HUES6 (cell line): ENCODE results near the gene PRPF40A.

ENCODE experiments used
- H3K27ac ChIP-seq: 2 replicates; pipeline ENCODE4 v1.7.0; 2013; ENCODE audit warnings: low read depth, mild to moderate bottlenecking, low read length, inconsistent platforms
- H3K27me3 ChIP-seq: 2 replicates; pipeline ENCODE4 v1.6.1; 2013; ENCODE audit warnings: low read length; ENCODE audit not compliant: control insufficient read depth, insufficient read depth
- H3K36me3 ChIP-seq: 2 replicates; pipeline ENCODE4 v1.6.1; 2013; ENCODE audit warnings: low read length; ENCODE audit not compliant: control insufficient read depth, insufficient read depth
- H3K4me1 ChIP-seq: 2 replicates; pipeline ENCODE4 v1.6.1; 2013; ENCODE audit warnings: low read length; ENCODE audit not compliant: control insufficient read depth, insufficient read depth
- H3K4me3 ChIP-seq: 2 replicates; pipeline ENCODE4 v1.5.1; 2013; ENCODE audit warnings: low read depth, low read length
- H3K9ac ChIP-seq: one replicate; pipeline ENCODE4 v1.6.1; 2013; ENCODE audit warnings: mild to moderate bottlenecking, low read length
- H3K9me3 ChIP-seq: 2 replicates; pipeline ENCODE4 v1.6.1; 2013; ENCODE audit warnings: low read depth, low read length; ENCODE audit not compliant: control insufficient read depth, insufficient read depth

Gene PRPF40A

DNA sequence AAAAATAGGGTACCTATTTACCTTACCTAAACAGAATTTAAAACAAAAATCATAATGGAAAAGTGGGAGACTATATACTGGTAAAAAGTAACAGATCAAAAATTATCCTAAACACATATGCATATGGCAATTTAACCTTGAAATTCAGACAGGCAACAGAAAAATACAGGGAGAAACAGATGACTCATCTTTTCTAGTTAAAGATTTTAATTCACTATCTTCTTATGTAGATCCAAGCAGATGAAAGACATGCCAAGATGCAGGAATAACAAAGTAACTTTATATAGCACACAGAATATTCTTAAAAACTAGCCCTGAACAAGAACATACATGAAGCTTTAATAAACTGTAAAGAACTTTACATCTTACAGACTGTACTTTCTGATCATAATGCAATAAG is 30.9 kb downstream of the PRPF40A start:
- Histone ChIP-seq H3K27ac (no peak overlapping the region), H3K27me3 (no peaks in the 10 kb centered on the region), H3K4me1 (no peaks in the 10 kb centered on the region), H3K36me3 (peaks cover 69% of the 10 kb centered on the region), H3K9ac (no peak overlapping the region), H3K9me3 (no peaks in the 10 kb centered on the region; the same call in 1 of the 2 replicates), H3K4me3 (no peak overlapping the region)

DNA sequence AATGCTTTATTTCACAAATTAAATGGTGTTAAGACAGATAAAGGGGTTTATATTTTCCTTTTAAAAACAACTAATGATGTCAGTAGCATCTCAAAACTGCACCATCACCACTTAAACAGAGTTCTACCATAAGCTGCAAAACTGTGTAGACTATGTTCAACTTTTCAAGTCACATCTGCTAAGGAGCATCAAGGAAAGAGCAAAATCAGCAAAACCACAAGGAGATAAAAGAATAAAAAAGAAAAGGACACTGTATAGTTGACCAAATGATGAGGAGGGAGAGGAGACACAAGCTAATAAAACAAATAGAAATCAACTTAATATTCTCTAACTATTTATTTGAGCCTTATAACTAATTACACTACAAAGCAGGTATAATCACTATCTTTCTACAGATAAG is 33.9 kb downstream of the PRPF40A start:
- no peak overlapping the region for H3K4me3 ChIP-seq
- H3K27me3 ChIP-seq = no peaks in the 10 kb centered on the region
- H3K9ac ChIP-seq = no peak overlapping the region
- H3K27ac ChIP-seq = no peak overlapping the region
- H3K4me1 ChIP-seq = no peaks in the 10 kb centered on the region
- H3K36me3 ChIP-seq = peaks cover 81% of the 10 kb centered on the region
- no peaks in the 10 kb centered on the region; the same call in 1 of the 2 replicates for H3K9me3 ChIP-seq

DNA sequence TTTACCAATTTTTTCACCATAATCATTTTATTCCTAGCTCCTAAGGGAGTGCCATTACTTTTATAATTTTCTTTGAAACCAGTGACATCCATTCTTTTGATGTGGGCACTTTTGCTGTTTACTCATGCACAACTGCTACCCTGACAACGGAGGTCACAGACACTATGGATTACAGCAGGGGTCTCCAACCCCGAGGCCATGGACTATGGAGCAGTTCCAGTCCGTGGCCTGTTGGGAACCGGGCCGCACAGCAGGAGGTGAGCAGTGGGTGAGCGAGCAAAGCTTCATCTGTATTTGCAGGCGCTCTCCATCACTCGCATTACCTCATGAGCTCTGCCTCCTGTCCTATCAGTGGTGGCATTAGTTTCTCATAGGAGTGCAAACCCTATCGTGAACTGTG is 34.6 kb downstream of the PRPF40A start:
- peaks cover 82% of the 10 kb centered on the region for H3K36me3 ChIP-seq
- no peaks in the 10 kb centered on the region; the same call in 1 of the 2 replicates for H3K9me3 ChIP-seq
- no peak overlapping the region for H3K4me3 ChIP-seq
- no peak overlapping the region for H3K27ac ChIP-seq
- H3K4me1 ChIP-seq = no peaks in the 10 kb centered on the region
- no peak overlapping the region for H3K9ac ChIP-seq
- no peaks in the 10 kb centered on the region for H3K27me3 ChIP-seq

DNA sequence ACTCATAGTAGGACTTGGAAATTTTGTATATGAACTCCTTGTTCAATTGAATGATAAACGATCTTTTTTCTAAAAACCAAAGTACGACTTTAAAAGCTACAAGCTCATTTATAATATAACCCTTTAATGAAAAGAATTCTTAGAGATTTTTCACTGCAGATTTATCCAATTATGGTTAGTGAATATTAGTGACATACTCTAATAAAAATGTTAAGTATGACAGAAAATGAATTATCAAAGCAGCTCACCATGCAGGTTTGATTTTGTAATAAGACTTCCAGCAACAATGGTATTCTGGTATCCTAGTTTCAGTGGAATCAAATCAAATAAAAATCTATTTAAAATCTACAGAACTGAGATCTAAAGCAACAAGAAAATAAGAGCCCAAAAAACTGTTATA is 38.5 kb downstream of the PRPF40A start:
- H3K27ac ChIP-seq = no peak overlapping the region
- no peak overlapping the region for H3K9ac ChIP-seq
- H3K4me1 ChIP-seq = no peaks in the 10 kb centered on the region
- no peaks in the 10 kb centered on the region for H3K27me3 ChIP-seq
- no peaks in the 10 kb centered on the region; the same call in 1 of the 2 replicates for H3K9me3 ChIP-seq
- H3K36me3 ChIP-seq = peaks cover 95% of the 10 kb centered on the region
- no peak overlapping the region for H3K4me3 ChIP-seq

DNA sequence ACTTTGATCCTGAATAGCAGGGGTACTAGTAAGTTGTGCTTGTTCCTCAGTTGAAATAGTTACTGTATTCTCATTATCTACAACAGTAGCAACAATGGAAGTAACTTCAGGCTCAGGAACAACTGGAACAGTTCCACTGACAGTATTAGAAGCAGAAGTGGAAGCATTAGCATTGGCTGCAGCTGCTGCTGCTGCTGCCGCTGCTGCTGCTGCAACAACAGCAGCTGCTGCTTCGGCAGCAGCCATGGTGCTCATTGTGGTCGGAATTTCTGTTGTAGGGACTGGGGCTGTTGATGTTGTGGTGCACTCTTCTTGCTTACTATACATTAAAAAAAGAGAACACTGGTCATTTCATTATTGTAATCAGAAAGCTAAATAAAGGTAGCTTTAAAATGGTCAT is 40.8 kb downstream of the PRPF40A start:
- Histone ChIP-seq H3K4me3 (no peak overlapping the region), H3K36me3 (peaks cover 98% of the 10 kb centered on the region), H3K27ac (no peak overlapping the region), H3K9ac (no peak overlapping the region), H3K4me1 (no peaks in the 10 kb centered on the region), H3K27me3 (no peaks in the 10 kb centered on the region), H3K9me3 (no peaks in the 10 kb centered on the region)

DNA sequence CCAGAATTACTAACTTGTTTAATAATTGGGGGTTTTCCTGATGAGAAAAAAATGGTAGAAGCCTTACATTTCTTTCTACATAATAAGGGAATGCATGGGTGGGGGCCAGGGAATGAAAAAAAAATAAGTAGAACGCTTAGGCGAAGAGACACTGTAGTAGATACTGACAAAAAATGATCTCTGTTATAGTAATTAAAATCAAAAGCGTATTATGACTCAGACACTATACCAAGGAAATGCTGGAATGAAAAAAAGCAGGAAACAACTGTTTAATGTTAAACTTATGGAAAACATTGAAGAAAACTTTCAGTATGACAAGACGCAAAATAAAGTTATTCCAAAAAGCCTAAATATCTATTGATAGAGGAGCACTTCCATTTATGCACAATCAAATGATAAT is 42.9 kb downstream of the PRPF40A start:
- Histone ChIP-seq H3K27me3 (no peaks in the 10 kb centered on the region), H3K36me3 (peaks cover 100% of the 10 kb centered on the region), H3K27ac (no peak overlapping the region)

DNA sequence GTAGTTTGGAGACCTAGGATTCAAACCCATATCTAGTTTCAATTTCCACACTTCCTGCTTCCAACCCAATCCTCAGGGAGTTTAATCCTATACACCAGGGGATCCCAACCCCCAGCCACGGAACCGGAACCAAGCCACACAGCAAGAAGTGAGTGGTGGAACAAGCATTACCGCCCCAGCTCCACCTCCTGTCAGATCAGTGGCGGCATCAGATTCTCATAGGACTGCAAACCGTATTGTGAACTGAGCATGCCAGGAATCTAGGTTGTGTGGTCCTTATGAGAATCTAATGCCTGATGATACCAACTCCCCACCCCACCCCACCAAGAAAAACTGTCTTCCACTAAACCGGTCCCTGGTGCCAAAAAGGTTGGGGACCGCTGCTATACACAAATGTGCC is 52.5 kb downstream of the PRPF40A start:
- Histone ChIP-seq H3K27ac (no peak overlapping the region), H3K36me3 (peaks cover 98% of the 10 kb centered on the region), H3K9me3 (no peaks in the 10 kb centered on the region), H3K27me3 (no peaks in the 10 kb centered on the region), H3K9ac (no peak overlapping the region), H3K4me1 (no peaks in the 10 kb centered on the region), H3K4me3 (no peak overlapping the region)

More for the DNA sequence above, 42.9 kb downstream of the PRPF40A start:
- no peak overlapping the region for H3K4me3 ChIP-seq
- no peaks in the 10 kb centered on the region for H3K4me1 ChIP-seq
- H3K9ac ChIP-seq = no peak overlapping the region
- H3K9me3 ChIP-seq = no peaks in the 10 kb centered on the region

DNA sequence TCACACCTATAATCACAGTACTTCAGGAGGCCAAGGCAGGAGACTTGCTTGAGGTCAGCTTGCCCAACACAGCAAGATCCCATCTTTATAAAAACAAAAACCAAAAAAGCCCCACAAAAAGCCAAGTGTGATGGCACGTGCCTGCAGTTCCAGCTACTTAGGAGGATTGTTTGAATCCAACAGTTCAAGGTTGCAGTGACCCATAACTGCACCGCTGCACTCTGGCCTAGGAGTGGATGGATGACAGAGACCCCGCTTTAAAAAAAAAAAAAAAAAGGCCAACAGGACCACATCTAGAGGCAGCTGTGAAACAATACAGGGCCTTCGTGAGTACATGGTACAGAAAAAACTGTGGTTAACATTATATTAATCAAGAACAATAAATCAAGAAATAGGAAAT is 56.2 kb downstream of the PRPF40A start:
- no peak overlapping the region for H3K4me3 ChIP-seq
- H3K9me3 ChIP-seq = no peaks in the 10 kb centered on the region
- no peak overlapping the region for H3K9ac ChIP-seq
- no peak overlapping the region for H3K27ac ChIP-seq
- H3K27me3 ChIP-seq = no peaks in the 10 kb centered on the region
- no peaks in the 10 kb centered on the region for H3K4me1 ChIP-seq
- peaks cover 97% of the 10 kb centered on the region for H3K36me3 ChIP-seq

DNA sequence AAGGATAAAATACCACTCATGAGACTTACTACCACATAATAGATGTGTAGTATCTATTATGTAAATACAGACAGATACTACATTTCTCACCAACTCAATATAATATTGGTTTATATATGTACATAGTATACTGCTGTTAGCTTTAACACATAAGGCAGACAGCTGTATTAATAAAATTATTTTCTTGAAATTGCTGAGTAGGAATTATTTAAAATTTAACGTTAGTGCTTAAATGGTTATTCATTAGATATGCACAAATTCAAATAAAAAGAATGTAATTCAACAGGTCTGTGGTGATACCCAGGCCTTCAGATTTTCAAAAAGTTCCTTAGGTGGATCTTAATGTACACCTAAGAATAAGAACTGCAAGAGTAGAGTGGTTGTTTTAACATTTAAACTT is 59.0 kb downstream of the PRPF40A start:
- Histone ChIP-seq H3K9me3 (no peaks in the 10 kb centered on the region), H3K4me1 (no peaks in the 10 kb centered on the region), H3K36me3 (peaks cover 89% of the 10 kb centered on the region), H3K9ac (no peak overlapping the region), H3K27ac (no peak overlapping the region), H3K4me3 (no peak overlapping the region), H3K27me3 (no peaks in the 10 kb centered on the region)

DNA sequence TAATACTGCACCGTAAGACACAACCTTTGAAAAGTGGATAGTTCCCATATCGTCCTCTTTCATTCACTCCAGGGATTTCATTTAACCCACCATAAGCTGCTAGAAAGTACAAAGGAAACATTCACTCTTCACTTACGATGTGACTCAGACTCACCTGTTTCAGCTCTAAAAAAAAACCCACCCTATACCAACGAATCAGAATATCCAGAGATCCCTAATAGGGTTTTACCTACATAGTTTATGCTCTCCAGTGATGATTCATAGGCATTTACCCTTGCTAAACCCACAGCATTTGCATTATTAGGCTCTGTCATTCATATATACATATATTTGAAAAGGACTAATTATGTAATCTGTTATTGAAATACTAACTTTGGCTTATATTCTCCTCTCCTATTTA is 60.2 kb downstream of the PRPF40A start:
- H3K4me3 ChIP-seq = no peak overlapping the region
- H3K9ac ChIP-seq = no peak overlapping the region
- no peaks in the 10 kb centered on the region for H3K27me3 ChIP-seq
- no peak overlapping the region for H3K27ac ChIP-seq
- H3K36me3 ChIP-seq = peaks cover 85% of the 10 kb centered on the region
- no peaks in the 10 kb centered on the region for H3K9me3 ChIP-seq
- H3K4me1 ChIP-seq = peaks cover 2% of the 10 kb centered on the region; the same call in 1 of the 2 replicates

DNA sequence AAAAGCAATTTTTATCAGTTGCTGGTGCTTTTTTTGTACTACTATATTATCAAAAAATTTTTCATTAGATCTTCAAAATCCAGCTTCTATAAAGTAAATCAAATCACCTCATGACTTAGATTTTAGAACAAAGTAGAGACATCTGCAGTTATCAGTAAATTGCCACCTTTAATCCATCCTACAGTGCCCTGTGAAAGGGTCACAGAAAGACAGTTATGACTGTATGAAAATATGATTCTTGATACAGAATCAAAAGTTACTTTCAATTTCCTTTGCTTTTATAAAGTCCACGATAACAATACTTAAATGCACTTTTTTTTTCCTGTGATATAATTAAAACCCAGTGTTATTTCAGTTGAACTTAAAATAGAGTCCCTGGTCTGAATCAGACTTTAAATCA is 61.4 kb downstream of the PRPF40A start:
- no peaks in the 10 kb centered on the region for H3K27me3 ChIP-seq
- H3K9ac ChIP-seq = no peak overlapping the region
- peaks cover 80% of the 10 kb centered on the region for H3K36me3 ChIP-seq
- no peaks in the 10 kb centered on the region for H3K9me3 ChIP-seq
- H3K27ac ChIP-seq = no peak overlapping the region
- peaks cover 5% of the 10 kb centered on the region; the same call in 1 of the 2 replicates for H3K4me1 ChIP-seq
- H3K4me3 ChIP-seq = no peak overlapping the region

DNA sequence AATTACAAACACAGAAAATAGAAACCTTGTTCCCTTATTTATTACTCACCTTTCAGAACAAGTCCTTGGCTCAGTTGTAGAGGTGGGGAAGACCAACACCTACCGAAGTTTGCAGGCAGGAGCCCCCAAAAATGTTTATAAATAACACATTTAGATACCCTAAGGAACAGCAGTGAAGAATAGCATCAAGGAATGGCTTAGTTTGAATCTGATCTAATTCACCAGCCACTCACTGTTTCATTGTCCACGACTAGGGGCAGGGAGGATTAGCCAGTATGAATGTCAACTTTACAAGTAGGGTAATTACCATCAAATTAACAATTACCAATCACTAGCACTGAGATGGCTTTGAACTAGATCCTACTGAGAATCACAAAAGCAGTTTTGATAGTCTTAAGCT is 65.4 kb downstream of the PRPF40A start:
- H3K9ac ChIP-seq = no peak overlapping the region
- no peak overlapping the region for H3K27ac ChIP-seq
- no peak overlapping the region for H3K4me3 ChIP-seq
- H3K36me3 ChIP-seq = peaks cover 69% of the 10 kb centered on the region
- H3K4me1 ChIP-seq = peaks cover 18% of the 10 kb centered on the region; the same call in 1 of the 2 replicates
- H3K9me3 ChIP-seq = no peaks in the 10 kb centered on the region
- H3K27me3 ChIP-seq = no peaks in the 10 kb centered on the region
